NCI-H1694 treated with DMSO at 0.1 percent for 48 hours (cell line): Measurements from ENCODE around the gene CFAP46.
"Not testable (repeated sequence)": the region's sequence is repeated elsewhere in the genome, so short reads cannot be mapped to it uniquely, and the experiment has no call there.

Experiments used
- DNase-seq: peaks from one replicate; lab custom pipeline; 2025; lab: John Stamatoyannopoulos, UW

Gene CFAP46

GRCh38 chr10:132944510-132944909, 2.1 kb upstream of the CFAP46 start:
- no peak for DNase-seq

- DNase-seq: no peak
These were observed 1.5 kb upstream of the CFAP46 start for GRCh38 chr10:132943791-132944404.

GRCh38 chr10:132943058-132943790, 854 bp upstream of the CFAP46 start:
- DNase-seq: no peak

GRCh38 chr10:132941640-132942051, 724 bp downstream of the CFAP46 start:
- no peak for DNase-seq

- no peak for DNase-seq
These were observed 1.4 kb downstream of the CFAP46 start for GRCh38 chr10:132940791-132941465.

- no peak for DNase-seq
These were observed 2.2 kb downstream of the CFAP46 start for GRCh38 chr10:132939957-132940790.

- no peak for DNase-seq
These were observed 2.9 kb downstream of the CFAP46 start for GRCh38 chr10:132939378-132939955.

GRCh38 chr10:132938472-132939339, 3.7 kb downstream of the CFAP46 start:
- DNase-seq: no peak

GRCh38 chr10:132937861-132938260, 4.5 kb downstream of the CFAP46 start:
- DNase-seq: no peak

GRCh38 chr10:132934953-132935352, 7.4 kb downstream of the CFAP46 start:
- no peak for DNase-seq

GRCh38 chr10:132933308-132934042, 8.9 kb downstream of the CFAP46 start:
- DNase-seq: no peak

GRCh38 chr10:132932461-132933307, 9.7 kb downstream of the CFAP46 start:
- DNase-seq: no peak

GRCh38 chr10:132931258-132932250, 10.8 kb downstream of the CFAP46 start:
- not testable (repeated sequence) for DNase-seq

GRCh38 chr10:132930701-132931100, 11.7 kb downstream of the CFAP46 start:
- DNase-seq: not testable (repeated sequence)

- no peak for DNase-seq
These were observed 12.3 kb downstream of the CFAP46 start for GRCh38 chr10:132929953-132930548.

GRCh38 chr10:132929480-132929879, 12.9 kb downstream of the CFAP46 start:
- no peak for DNase-seq

- DNase-seq: no peak
These were observed 14.1 kb downstream of the CFAP46 start for GRCh38 chr10:132928261-132928660.

- no peak for DNase-seq
These were observed 14.5 kb downstream of the CFAP46 start for GRCh38 chr10:132927824-132928223.
